ENCODE measurements around the gene TMUB2.

The TMUB2 gene

GRCh38 chr17:44202756-44203155 is 16.0 kb downstream of the TMUB2 start:
- no peak for DNase-seq (ENCODE audit: low read depth, low spot score)

GRCh38 chr17:44203731-44204440 is 17.1 kb downstream of the TMUB2 start:
- peak; percentile 58 for DNase-seq (ENCODE audit: low read depth, low spot score)

DNA sequence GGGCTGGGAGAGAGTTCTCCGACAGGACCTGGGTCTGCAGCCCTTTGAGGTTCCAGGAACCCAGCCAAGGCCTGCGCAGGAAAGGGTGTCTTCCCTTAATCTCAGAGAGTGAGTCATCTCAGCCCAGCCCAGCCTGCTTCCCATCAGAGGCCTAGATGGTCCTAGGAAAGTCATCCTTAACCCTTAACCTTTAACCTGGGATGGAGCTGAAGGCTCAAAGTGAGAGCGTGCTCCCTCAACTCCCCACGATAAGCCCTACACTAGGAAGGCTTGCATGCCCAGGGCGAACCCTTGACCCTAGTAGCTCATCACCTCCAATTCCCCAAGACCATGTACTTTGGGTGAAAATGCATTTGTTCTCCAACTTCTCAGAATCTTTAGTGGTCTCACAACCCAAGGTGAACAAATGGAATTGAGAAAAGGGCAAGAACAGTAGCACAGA is 17.7 kb downstream of the TMUB2 start:
- no peak for DNase-seq (ENCODE audit: low read depth, low spot score)

DNA sequence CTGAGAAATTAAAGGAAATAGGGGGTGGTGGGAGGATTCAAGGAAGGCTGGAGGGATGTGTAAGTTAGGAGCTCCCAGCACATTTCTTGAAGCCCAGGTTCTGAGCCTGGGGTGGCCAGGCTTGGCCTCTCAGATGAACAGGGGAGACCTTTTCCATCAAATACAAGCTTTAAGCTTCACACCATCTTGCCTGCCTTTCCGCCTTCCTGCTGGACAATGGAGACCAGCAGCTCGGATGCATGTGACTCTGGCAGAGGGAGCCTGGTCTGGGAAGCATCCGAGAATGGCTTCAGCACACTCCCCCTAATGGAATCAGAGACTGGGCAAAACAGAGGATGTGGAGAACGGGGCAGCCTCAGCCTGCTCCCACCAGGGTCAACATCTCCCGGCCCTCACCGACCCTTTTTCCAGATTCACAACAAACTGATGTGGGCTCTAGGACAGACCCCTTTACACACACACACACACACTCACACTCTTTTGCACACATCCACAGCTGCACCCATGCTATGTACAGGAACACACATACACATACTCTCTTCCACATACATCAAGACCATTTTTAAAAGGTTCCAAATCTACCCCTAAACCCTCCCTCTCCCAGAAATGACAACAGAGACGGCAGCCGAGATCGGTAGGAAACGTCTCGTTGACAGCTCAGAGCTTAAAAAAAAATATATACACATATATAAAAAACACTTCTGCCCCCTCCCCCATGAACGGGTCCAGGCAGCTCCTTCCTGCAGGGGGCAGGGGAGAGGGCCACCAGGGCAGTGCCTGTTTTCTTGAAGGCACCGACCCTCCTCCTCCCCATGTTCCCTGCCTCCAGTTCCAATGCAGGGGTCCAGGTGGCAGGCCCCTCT is 19.4 kb downstream of the TMUB2 start:
- no peak for DNase-seq (ENCODE audit: low read depth, low spot score)

DNA sequence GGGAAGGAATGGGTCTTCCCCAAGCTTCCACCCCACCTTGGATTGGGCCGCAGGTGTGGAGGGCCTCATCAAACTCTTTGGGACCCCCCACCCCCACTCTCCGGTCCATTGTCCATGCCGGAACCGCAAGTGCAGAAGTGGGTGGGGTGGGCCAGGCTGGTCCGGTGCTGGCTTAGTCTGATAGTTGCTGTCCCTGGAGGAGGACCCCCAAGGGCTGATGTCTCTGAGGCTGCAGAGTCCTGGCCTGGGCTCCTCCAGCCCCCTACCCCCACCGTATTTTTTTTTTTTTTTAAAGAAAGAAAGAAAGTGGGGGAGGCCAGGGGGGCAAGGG is 20.0 kb downstream of the TMUB2 start:
- DNase-seq (ENCODE audit: low read depth, low spot score), result no peak

DNA sequence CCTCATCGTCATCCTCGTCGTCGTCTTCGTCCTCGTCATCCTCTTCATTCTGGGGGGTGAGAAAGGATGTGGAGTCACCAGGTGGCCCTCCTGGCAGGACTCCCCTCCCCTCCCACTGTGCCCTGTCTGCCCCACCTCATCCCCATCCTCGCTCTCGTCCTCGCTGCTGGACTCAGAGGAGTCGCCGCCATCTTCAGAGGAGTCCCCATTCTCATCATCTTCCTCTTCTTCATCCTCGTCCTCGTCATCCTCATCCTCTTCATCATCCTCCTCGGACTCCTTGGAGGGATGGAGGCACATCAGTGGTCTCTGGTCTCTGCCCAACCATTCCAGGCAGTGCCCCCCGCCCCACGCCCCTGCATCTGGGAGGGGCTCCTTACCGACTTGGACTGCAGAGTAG is 20.5 kb downstream of the TMUB2 start:
- DNase-seq (ENCODE audit: low read depth, low spot score), result no peak

DNA sequence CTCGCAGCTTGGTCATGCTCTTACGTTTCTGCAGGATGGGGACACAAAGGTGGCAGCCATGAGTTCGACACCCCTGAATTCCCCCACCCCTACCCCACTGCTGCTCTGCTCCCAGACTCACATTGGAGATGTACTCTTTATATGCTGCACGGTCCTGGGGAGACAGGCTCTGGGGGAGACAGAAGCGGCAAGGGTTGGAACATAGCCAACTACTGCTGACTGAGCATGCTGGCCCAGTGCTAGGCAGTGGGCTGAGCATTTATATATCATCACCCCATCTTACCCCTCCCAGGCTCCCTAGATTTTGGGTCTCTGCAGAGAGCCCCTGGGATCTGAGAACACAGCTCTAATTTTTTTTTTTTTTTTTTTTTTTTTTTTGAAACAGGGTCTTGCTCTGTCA is 21.0 kb downstream of the TMUB2 start:
- DNase-seq (ENCODE audit: low read depth, low spot score), result no peak

- no peak for DNase-seq (ENCODE audit: low read depth, low spot score)
These were observed 23.1 kb downstream of the TMUB2 start for GRCh38 chr17:44209786-44210341.

DNA sequence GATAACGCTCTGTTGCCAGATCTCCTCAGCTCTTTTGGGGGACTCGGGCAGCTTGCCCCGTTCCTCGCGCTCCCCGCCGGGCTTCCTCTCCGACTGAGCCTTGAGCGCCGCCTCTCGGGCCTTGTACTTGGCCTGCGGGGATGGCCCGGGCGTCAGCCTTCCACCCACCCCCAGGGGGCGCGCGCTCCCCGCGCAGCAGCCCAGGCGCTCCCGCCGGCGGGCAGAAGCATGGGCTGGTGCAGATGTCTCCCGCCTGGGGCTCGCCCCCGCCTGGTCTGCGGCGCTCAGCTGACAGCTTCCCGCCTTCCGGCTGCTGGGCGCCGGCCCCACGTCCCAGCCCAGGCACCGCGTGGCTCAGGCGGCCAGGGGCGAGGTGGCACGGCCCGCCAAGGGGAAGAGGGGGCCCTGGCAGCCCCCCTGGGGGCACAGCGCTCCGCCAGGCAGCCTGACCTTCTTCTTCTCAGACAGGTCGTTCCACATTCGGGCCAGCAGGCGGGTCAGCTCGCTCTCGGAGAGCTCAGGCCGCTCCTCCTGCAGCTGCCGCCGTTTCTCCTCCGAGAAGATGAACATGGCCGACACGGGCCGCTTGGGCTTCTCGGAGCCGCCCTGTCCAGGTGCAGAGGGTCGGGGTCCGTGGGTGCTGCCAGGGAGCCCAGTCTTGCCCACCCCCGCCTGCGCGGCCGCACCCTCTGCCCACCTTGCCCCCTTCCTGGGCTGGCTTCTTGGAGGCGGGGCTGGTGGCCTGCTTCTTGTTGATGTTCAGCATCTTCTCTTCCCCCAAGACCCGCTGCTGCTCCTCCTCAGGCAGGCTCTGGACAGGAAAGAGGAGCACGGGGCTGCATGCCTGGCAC is 23.8 kb downstream of the TMUB2 start:
- peak; percentile 96 for DNase-seq (ENCODE audit: low read depth, low spot score)

DNA sequence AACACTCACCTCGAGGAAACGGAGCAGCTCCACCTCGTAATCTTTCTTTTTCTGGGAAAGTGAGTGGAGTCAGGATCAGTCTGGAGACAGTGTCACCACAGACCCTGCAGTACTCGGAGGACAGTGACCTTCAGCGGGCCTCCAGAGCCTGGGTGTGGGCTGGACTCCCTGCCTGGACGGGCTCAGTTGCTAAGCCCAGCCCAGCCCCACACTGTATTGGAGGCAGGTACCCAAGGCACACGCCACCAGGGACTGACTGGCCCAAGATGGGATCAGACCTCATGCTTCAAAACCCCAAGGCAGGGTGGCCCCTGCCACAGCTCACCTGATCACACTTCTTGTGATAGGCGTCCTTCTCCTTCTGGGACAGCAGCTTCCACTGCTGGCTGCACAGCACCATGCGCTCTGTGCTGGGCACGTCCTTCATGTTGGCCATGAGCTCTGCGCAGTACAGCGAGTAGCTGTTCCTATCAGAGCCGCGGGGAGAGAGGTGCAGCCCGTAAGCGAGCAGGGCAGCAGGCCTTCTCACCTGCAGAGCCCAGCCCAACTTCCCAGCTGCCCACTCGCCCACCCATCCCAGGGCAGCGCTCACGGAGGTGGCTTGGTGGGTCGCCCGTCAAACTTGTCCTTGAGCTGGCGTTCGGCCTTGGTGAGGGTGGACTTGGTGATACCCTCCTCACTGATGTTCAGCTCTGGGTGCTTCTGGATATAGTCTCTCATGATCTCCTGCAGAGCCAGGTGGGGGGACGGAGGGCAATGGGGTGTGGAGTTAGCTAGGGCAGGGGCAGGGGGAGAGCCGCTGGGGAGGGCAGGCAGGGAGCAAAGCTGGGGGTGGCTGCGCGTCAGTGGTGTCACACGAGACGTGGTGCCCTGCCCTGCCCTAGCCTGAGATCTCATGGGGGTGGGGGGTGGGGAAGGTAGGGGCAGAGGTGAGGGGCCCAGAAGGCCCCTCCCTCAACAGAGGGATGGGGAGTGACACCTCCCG is 24.8 kb downstream of the TMUB2 start:
- no peak for DNase-seq (ENCODE audit: low read depth, low spot score)

- no peak for DNase-seq (ENCODE audit: low read depth, low spot score)
These were observed 26.0 kb downstream of the TMUB2 start for GRCh38 chr17:44212507-44213402.

DNA sequence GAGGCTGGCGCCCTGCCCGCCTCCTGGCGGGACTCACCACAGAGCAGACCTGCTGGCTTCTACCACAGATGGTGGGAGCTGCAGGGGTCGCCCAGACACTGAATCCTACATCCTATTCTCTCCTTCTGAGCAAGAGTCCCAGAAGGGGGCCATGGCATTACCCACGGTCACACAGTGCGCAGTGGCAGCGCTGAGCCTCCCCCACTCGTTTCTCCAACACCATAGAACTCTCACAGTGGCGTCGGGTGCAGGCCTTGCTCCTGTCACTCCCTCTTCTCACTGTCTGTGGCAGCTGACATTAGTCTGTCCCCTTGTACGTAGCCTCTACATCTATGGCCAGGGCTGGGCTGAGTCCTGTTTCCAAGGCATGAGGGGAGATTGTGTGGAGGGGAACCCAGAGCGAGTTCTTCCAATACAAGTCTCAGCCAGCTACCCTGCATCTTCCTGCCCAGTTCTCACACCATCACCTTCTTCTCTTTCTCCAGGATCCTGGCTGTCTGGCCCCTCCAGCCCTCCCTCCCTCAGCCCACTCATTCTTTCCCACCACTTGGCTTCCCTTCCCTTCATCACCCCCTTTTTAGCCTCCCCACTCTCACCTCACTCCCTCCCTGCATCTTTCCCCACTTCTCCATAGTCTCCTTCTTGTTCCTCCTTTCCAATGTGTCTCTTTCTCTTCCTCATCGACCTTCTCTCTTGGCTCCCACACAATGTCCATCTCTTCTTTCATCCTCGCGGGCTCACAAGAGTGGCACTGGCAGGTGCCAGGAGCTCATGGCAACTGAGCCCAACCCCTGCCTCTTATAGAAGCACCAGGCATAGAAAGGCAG is 26.8 kb downstream of the TMUB2 start:
- DNase-seq (ENCODE audit: low read depth, low spot score), result no peak

DNA sequence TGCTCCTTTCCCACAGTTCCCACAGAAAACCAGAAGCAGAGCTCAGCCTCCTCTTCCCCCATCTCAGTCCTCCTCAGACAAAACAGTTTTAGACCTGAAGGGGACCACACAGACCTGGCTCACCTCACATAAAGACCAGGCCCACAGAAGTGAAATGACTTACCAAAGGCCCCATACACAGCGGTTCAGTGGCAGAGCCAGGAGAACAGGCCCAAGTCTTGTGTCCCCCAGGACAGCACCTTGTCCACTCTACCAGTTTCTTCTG is 27.4 kb downstream of the TMUB2 start:
- no peak for DNase-seq (ENCODE audit: low read depth, low spot score)

DNA sequence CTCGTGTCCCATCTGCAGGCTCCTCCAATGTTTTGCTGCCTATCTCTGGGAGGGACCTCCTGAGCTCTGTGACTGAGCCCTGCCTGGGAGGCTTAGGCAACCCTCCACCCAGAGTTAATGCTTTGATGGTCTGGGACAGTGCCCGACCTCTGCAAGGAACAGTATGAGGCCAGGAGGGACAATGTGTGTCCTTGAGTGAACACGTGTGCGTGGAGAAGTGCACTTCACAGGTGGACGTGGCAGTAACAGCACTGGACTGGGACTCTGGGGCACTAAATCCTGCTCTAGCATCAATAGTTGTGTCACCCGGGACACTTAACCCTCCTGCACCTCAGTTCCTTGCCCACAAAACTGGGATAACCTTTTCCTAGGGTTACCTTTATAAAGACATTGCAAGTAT is 28.1 kb downstream of the TMUB2 start:
- DNase-seq (ENCODE audit: low read depth, low spot score), result no peak

DNA sequence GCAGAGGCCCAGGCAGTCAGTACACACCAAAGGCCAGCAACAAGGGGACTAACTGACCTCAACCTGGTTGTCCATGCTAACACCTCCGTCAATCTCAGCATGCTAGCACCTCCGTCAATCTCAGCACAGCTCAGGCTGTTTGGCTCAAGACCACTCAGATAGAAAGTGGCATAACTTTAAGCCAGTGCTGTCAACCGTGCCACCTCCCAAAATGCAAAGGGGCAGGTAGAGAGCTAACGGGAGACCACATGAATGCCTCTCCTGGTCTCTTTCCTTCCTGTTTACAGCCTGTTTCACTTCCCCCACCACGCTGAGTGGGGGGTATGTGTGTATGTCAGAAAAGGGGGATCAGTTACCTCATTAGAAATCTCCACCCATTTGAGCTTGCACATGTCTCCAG is 29.4 kb downstream of the TMUB2 start:
- DNase-seq (ENCODE audit: low read depth, low spot score), result no peak

DNA sequence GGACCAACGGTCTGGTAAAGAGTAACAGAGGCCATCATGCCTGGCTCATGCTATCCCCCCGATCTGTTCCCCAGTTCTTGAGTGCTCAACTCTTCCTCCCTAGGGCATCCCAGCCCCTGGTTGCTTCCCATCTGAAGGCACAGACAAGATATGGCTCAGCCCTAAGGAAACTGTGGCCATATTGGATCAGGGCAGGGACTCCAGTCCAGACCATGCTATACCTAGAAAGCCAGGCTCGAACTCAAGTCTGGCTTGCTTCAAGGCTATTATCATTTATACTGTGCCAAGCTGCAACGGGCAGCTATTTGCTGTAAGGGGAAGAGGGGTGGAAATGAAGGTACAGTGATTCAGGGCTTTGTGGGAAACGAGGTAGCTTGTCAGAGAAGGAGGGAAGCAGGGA is 29.9 kb downstream of the TMUB2 start:
- no peak for DNase-seq (ENCODE audit: low read depth, low spot score)

DNA sequence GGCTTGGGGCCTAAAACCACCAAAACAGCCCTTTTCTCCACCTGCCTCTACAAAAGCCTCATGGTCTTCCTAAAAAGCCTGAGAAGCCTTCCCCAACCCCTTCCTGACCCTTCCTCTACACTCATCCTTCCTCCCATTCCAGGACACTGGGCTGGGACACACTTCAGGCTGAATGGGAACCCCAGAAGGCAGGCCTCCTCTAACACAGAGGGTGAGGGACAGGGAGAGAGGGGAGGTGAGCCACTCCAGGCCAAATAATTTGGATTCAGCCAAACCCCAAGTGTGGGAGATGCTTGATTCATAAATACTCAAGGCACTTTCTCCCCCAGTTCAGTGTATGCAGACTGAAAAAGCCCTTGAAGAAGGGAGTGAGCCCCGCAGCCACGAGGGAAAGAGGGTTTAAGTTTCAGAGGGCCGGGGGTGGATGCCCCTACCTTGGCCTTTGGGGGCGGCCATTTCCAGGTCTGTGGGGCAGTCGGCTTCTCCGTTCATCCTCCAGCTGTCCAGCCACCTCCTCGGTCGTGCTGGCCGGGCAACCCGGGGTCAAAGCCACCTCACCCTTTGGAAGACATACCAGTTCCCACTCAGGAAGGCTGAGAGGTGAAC is 31.1 kb downstream of the TMUB2 start:
- no peak for DNase-seq (ENCODE audit: low read depth, low spot score)

GRCh38 chr17:44218344-44219107 is 31.8 kb downstream of the TMUB2 start:
- DNase-seq (ENCODE audit: low read depth, low spot score), result peak; percentile 95
